Measurements from ENCODE around the gene ACTN4.
"Not testable (repeated sequence)": the region's sequence is repeated elsewhere in the genome, so short reads cannot be mapped to it uniquely, and the experiment has no call there.

ACTN4 gene

DNA sequence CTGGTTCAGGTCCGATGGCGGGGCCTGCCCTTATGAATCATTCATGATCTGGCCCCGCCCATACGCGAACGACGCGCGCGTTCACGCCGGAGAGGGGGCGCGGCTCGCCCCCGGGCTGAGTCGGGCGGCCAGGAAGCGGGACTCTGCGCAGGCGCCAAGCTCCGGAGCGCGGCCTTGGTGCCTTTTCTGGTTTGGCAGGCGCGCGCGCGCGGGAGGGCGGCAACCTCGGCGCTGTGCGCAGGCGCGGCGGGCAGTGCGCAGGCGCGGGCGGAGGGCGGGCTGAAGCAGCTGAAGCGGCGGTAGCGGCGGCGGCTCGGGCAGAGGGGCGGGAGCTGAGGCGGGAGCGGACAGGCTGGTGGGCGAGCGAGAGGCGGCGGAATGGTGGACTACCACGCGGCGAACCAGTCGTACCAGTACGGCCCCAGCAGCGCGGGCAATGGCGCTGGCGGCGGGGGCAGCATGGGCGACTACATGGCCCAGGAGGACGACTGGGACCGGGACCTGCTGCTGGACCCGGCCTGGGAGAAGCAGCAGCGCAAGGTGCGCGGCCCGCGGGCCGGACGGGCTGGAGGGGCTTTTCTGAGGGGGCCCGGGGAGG lies at the start of gene ACTN4:
TSS of gene ACTN4 (plus strand) at position 282 of the 598 bp plus-strand sequence. CDS start at position 379, 97 bp downstream.
- peak; percentile 100 for DNase-seq

DNA sequence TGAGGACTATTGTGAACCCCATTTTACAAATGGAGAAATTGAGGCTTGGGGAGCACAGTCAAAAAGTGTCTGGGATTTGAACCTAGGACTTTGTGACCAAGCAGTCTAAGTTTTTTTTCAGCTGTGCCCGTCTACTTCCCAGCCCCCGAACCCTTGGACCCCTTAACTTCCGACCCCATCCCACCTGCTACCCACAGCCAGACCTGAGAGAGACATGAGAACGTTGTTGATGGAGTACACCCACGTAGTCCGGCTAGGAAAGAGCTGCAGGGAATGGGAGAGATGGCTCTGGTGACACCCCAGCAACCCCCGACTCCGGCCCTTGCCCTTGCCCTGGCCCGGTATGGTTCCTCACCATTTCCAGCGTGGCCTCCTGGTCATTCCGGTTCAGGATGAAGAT lies 47.7 kb upstream of the ACTN4 start:
- DNase-seq = no peak

DNA sequence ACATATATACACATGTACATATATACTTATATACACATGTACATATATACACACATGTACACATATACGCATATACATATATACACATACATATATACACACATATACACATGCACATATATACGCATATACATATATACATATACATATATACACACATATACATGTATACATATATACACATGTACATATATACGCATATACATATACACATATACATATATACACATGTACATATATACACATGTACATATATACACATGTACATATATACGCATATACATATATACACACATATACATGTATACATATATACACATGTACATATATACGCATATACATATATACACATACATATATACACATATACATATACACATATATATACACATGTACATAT lies 44.6 kb upstream of the ACTN4 start:
- DNase-seq = not testable (repeated sequence)

- DNase-seq = no peak
These were observed 41.3 kb upstream of the ACTN4 start for GRCh38 chr19:38606131-38606530.

- DNase-seq = no peak
These were observed 33.2 kb upstream of the ACTN4 start for GRCh38 chr19:38614289-38614688.

- DNase-seq = no peak
These were observed 32.4 kb upstream of the ACTN4 start for GRCh38 chr19:38615007-38615581.

- no peak for DNase-seq
These were observed 31.2 kb upstream of the ACTN4 start for GRCh38 chr19:38616265-38616664.

- no peak for DNase-seq
These were observed 30.1 kb upstream of the ACTN4 start for GRCh38 chr19:38617283-38617763.

GRCh38 chr19:38617764-38618589 lies 29.5 kb upstream of the ACTN4 start, which contains the start of gene MAP4K1:
Gene MAP4K1, minus strand, starts transcription at chr19:38617953. Its CDS starts 58 bp downstream, at chr19:38617895.
- peak; percentile 33 for DNase-seq

DNA sequence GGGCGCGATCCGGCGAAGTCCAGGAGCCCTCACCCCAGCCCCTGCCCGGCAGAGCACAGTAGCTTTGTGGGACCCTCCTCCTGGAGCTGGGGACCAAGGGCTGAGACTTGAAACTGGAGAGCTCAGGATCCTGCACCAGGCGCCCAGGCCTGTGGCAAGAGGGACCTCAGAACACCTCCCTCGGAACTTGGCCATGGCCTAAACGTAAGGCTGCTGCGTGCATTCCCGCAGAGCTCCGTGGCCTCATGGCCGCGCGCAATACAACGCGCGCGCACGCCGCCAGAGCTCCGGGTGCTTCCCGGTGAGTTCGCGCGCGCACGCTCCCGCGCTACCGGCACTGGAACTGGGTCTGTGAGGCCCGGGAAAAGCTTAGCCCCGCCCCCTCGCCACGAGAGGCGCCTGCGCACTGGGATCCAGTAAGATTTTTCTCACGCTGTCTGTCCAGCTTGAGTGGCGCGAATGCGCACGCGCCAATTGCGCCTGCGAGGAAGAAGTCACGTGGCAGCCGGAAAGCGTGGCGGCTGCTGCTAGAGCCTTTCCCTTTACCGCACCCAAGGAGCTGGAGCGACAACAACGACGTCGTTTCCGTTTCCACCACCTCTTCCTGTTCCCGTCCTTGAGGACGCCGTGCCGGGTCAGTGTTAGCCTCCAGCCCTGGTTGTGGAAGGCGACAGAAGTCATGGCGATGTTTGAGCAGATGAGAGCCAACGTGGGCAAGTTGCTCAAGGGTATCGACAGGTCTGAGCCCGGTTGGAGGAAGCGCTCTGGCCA lies 28.7 kb upstream of the ACTN4 start, which contains the start of gene EIF3K:
TSS of gene EIF3K (plus strand) at position 599 of the 771 bp plus-strand sequence. CDS start at position 680, 81 bp downstream.
- peak; percentile 99 for DNase-seq

DNA sequence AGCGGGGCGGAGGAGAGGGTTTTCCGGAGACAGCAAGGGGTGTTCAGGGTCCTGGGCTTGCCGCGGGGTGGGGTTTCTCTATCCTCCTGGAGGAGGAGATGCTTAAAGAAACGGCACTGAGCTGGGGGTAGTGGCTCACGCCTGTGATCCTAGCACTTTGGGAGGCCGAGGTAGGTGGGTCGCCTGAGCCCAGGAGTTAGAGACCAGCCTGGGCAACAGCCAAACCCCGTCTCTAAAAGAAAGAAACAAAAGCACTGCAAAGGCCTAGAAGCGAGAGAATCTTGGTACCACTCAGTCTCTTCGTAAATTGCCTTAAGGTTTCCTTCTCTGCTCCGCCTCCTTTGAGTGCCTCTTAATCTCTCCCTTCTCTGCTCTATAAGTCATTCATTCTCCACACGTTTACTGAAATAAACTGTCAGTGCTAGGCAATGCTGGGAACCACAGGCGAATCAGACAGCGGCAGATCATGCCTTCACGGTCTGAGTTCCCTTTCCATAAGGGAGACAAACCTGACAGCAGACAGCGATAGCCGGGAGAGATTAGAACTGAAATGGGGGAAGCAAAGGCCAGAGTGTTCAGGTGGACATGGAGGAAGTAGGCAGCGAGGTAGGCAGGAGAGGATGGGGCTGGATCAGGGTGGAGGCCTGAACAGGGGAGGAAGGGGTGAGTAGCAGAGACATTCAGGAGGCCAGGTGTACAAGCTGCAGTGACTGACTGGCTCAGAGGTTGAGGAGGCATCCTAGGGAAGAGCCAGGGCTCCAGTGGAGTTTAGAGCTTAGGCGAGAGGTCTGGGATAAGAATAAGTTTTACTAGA lies 27.9 kb upstream of the ACTN4 start:
- DNase-seq = no peak

- DNase-seq = no peak
These were observed 22.6 kb upstream of the ACTN4 start for GRCh38 chr19:38624822-38625221.

DNA sequence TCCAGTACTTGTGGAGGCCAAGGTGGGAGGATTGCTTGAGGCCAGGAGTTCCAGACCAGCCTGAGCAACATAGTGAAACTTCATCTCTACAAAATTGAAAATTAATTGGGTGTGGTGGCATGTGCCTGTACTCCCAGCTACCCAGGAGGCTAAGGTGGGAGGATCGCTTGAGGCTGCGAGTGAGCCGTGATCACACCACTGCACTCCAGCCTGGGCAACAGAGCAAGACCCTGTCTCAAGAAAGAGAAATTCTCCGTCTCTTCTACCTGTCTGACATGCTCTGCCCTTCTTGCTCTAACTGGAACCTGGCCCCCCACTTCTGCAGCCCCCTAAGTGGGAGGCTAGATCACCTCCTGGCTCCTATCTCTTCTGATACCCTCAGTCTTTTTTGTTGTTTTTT lies 21.0 kb upstream of the ACTN4 start:
- DNase-seq = no peak

- no peak for DNase-seq
These were observed 17.9 kb upstream of the ACTN4 start for GRCh38 chr19:38629568-38629967.

GRCh38 chr19:38631301-38631700 lies 16.1 kb upstream of the ACTN4 start:
- DNase-seq = not testable (repeated sequence)

GRCh38 chr19:38631811-38632475 lies 15.5 kb upstream of the ACTN4 start:
- not testable (repeated sequence) for DNase-seq

DNA sequence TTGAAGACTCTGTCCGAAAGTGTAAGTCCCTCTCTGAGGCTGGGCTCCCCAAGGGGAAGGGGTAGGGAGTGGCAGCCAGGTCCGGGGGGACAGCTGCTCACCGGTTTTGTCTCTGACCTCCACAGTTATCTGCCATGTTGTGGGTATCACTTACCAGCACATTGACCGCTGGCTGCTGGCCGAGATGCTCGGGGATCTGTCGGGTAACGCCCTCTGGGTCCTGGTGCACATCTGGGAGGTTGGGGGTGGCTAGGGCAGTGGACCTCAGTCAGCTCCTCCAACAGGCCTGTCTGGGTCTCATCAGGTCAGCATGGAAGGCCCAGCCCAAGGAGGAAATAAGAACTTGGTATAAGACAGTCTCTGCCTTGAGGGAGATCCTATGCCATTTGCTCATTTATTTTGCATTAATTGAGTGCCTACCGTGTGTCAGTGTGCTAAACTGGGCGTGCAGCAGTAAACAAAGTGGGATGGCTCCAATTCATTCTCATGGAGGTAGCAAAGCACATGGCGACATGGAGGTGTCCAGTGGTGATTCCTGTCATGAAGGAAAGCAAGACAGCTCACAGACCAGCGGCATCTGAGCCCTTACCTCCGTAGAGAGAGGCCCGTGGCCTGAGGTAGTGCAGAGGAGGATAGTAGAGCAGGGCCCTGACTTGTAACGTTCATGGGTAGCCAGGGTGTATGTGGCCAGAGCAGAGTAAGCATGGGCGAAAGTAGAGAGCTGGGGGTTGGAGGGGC lies 14.8 kb upstream of the ACTN4 start:
- no peak for DNase-seq

- DNase-seq = peak; percentile 84
These were observed 12.5 kb upstream of the ACTN4 start for GRCh38 chr19:38634757-38635482.

DNA sequence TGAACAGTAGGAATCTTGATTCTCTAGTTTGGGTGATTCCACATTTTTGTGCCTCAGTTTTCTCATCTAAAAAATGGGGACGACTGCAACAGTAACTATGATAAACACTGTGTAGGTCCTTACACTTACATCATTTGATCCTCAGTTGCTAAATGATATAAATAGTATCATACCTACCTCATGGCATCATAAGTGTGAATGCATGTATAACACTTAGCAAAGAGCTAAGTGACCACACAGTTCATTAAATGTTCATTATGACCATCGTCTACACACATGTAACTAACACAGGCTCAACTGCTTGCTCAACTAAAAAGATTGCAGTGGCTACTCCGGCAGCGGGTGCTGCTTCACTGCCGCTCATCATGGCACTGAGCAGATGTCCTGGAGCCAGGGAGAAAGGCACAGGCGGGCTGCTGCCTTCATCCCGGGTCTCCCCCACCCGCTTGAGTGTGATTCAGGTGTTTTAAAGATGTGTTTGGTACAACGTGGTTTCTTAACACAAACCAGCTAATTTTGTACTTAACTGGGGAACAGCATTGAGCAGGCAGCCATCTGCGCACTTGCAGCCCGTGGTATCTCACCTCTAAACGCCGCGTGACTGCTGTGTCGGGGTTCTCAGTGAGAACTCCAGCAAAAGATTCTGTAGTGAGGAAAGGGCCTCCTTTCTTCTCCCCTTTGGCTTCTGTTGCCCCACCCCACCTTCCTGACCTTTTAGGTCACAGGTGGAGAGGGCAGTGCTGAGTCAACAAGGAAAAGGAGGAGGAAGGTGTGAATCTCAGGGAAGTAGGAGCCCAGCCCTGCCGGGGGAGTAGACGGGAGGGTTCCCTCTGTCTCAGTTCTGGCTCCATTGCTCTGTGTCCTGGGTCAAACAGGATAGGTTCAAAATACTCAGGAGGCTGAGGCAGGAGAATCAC lies 11.7 kb upstream of the ACTN4 start:
- no peak for DNase-seq
